GM12801 (cell line): ENCODE data around the gene CAMP.

ENCODE experiments used
- CTCF ChIP-seq: IDR thresholded peaks from one replicate; pipeline ENCODE4 v1.5.1; 2011; ENCODE audit warnings: control low read depth; ENCODE audit not compliant: insufficient read length; ENCODE audit errors: extremely low read depth

The CAMP gene

DNA sequence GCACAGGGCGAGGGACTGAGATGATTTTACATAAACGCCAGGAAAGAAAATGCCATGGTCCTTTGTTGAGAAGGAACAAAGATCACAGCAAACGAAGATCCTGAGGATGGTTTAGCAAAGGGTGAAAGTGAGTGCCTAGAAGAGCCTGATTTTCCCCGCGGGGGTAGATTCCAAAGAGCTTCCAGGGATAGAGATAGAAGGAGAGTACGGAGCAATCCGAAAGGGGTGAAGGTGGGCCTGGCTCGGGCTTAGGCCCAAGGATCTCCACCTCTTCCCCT, 36.1 kb upstream of the CAMP start:
- TF ChIP-seq CTCF = no peak

GRCh38 chr3:48187579-48188265, 35.6 kb upstream of the CAMP start:
- TF ChIP-seq CTCF = no peak

GRCh38 chr3:48188266-48189201, 34.8 kb upstream of the CAMP start, which contains the start of gene CDC25A:
CDC25A (minus strand) TSS chr3:48188417; CDS start chr3:48187947, 470 bp downstream.
- TF ChIP-seq CTCF = no peak

DNA sequence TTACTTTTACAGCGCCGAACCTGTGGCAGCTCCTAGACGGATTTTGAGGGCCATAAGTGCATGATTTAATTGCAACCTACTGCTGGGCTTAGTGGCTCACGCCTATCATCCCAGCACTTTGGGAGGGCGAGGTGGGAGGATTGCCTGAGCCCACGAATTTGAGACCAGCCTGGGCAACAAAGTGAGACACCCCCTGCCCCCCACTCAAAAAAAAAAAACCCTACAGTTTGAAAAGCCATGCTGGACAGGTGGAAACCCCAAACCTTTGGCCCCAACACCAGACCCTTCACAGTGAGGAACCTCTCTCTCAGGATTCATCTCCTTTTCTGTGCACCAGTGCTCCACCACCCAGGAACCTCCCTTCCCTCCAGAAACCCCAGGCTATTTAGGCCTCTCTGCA, 34.0 kb upstream of the CAMP start:
- TF ChIP-seq CTCF = no peak

GRCh38 chr3:48190911-48191310, 32.4 kb upstream of the CAMP start:
- no peak for TF ChIP-seq CTCF

- TF ChIP-seq CTCF = no peak
These were observed 28.7 kb upstream of the CAMP start for GRCh38 chr3:48194446-48195071.

DNA sequence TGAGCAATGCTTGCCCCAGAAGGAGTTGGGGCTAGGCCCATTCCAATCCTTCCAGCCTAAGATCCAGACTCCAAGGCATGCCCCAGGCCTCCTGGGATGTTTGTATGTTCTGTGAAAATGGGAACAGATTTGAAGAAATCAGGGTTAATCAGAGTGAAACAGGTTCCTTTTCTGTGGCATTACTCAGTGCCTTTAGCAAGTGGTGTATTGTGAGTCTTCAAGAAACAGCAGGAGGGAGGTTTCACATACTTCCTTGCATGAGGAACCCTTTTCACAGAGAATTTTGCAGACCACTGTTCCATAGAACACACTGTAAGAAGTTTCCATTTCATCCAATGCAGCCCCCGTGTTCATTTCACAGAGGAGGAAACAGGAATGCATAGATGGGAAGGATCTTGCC, 26.7 kb upstream of the CAMP start:
- no peak for TF ChIP-seq CTCF
